ENCODE results near the gene G3BP1.
"Not testable (repeated sequence)": the region's sequence is repeated elsewhere in the genome, so short reads cannot be mapped to it uniquely, and the experiment has no call there.

The G3BP1 gene

DNA sequence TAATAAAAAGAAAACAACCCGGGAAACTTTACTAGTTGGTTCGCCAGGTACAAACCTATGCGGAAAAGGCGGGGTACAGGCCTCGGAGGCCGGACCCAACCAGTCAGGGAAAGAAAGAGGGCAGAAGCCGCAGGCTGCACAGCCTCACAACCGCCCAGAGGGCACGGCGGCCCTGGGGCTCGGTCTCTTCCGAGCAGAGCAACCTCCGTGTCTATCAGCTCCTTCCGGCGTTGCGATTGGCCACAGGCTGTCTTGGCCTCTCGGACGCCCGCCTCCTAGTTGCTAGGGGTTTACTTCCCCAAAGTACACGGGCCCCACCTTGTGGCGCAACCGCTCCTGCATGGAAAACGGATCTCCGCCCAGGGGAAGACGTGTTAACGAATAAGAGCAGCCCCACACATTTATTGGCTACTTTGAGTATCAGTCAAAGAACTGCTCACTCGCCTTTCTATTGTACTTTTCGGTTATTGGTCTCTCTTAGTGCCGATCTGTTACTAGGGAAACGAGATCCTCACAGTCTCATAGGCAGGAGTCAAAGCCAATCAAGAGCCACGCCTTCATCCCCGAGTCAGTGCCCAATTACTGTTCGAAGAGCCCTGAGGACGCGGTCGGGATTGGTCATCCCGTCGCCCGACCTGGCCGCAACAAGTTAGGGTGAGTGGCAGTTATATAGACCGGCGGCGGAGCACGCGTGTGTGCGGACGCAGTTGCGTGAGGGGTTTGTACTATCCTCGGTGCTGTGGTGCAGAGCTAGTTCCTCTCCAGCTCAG, at the start of gene G3BP1:
TSS of gene G3BP1 (plus strand) at position 696 of the 770 bp plus-strand sequence. CDS start 14,667 bp downstream, outside the sequence.
- DNase-seq (ENCODE audit: low read depth, low spot score), result peak; percentile 100

DNA sequence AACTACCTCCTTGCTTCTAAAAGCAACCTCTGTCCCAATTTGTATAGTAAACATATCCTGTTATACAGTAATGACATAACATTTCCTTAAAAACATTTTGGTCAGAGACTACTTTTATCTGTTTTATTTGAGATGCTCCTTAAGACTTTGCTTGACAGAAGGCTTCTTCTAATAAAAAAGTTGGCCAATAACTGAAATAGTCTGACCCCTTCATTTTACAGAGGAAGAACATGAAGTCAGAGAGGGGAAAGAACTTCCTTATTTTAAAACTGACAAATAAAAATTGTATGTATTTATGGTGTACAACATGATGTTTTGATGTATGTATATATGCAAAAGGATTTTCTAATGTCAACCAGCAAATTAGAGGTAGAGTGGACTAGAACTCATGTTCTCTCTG, 49.2 kb upstream of the G3BP1 start:
- no peak for DNase-seq (ENCODE audit: low read depth, low spot score)

- no peak for DNase-seq (ENCODE audit: low read depth, low spot score)
Observed at GRCh38 chr5:151724360-151724759, 47.4 kb upstream of the G3BP1 start.

- DNase-seq (ENCODE audit: low read depth, low spot score), result not testable (repeated sequence)
Observed at GRCh38 chr5:151729597-151729996, 42.2 kb upstream of the G3BP1 start.

- no peak for DNase-seq (ENCODE audit: low read depth, low spot score)
Observed at GRCh38 chr5:151730381-151730780, 41.4 kb upstream of the G3BP1 start.

- no peak for DNase-seq (ENCODE audit: low read depth, low spot score)
Observed at GRCh38 chr5:151733358-151734063, 38.2 kb upstream of the G3BP1 start.

- DNase-seq (ENCODE audit: low read depth, low spot score), result no peak
Observed at GRCh38 chr5:151734064-151734408, 37.7 kb upstream of the G3BP1 start.

DNA sequence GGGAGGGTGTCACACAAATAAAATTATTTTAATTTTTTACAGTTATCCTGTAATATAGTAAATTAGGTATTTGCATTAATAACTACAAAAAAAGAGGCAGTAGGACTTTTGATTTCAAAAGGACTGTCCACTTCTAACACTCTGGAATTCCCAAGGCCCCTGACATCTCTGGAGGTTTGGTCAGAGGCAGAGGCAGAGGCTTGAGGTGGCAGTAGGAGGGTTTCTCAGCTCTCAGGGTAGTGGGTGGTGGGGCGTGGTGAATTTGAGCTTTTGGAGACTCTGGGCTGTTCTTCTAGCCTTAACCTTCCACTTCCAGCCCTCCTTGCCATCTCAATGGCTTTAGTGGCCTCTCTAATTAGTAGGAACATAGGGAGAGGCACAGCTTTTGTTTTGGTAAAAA, 36.1 kb upstream of the G3BP1 start:
- DNase-seq (ENCODE audit: low read depth, low spot score), result no peak

GRCh38 chr5:151737431-151737830, 34.3 kb upstream of the G3BP1 start:
- no peak for DNase-seq (ENCODE audit: low read depth, low spot score)

DNA sequence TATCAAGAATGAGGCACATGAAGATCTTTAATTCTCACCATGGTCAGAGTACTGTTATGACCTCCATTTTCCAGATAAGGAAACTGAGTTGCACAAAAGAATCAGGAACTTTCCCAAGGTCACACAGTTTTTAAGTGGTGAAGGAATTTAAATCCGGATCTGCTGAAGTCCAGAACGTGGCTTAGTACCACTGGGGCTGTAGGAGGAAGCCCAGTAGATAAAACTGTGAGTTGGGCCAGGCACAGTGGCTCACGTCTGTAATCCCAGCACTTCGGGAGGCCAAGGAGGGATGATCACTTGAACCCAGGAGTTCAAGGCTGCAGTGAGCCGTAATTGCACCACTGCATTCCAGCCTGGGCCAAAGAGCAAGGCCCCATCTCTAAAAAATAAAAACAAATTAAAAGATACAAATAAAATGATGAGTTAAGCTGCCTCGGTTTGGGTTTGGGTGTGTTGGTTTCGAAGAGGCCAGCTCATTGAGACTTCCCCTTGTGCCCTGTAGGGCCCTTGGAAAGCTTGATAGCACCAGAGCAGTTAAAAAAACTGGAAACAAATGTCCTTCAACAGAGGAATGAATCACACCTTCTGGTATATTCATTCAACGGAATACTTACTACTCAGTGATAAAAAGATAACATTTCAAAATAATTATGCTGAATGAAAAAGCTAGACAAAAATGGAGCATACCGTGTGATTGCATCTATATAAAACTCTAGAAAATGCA, 33.5 kb upstream of the G3BP1 start:
- DNase-seq (ENCODE audit: low read depth, low spot score), result no peak

DNA sequence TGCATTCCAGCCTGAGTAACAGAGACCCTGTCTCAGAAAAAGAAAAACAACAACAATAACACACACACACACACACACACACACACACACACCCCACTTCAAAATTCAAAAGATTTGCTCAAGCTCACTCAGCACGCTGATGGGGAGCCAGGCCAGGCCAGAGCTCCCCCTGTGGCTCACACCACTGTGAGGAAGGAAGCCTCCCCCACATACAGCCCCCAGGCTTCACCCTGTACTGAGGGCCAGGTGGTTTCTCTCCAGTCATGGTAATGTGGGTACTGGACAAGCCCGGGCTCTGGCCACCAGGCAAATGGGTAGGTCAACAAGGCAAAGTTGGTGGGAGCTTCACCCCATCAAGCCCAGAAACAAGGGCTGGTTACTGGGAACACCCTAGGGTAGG, 32.4 kb upstream of the G3BP1 start:
- DNase-seq (ENCODE audit: low read depth, low spot score), result no peak

GRCh38 chr5:151739939-151740335, 31.8 kb upstream of the G3BP1 start:
- no peak for DNase-seq (ENCODE audit: low read depth, low spot score)

DNA sequence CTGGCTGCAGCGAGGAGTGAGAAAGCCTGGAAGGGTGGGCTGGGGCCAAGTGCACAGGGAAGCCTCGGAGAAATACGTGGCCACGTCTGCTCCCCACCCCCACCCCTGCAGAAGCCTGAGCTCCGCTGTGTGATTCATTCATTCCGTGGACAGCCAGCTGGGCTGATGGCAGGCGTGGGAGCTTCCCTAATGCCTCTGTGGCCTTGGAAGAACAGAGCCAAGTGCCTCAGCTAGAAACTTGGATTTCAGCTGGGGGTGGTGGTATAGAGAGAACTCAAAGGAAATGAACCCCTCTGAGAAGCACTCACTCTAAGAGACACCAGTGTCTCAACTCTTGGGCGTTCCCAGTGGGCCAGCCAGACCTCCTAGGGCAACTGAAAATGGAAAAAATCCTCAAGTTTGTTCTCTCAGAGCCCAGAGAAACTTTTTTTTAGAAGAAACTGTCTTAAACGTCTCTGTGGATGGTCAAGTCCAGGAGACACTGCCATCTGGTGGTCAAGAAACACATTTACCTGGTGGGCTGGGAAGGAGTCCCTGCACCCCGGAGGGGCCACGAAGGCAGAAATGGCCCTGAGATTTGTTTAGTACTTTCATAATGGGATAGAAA, 31.3 kb upstream of the G3BP1 start:
- DNase-seq (ENCODE audit: low read depth, low spot score), result peak; percentile 93

- peak; percentile 59 for DNase-seq (ENCODE audit: low read depth, low spot score)
Observed at GRCh38 chr5:151740958-151741373, 30.8 kb upstream of the G3BP1 start.

- DNase-seq (ENCODE audit: low read depth, low spot score), result peak; percentile 53
Observed at GRCh38 chr5:151741678-151742423, 29.9 kb upstream of the G3BP1 start.

DNA sequence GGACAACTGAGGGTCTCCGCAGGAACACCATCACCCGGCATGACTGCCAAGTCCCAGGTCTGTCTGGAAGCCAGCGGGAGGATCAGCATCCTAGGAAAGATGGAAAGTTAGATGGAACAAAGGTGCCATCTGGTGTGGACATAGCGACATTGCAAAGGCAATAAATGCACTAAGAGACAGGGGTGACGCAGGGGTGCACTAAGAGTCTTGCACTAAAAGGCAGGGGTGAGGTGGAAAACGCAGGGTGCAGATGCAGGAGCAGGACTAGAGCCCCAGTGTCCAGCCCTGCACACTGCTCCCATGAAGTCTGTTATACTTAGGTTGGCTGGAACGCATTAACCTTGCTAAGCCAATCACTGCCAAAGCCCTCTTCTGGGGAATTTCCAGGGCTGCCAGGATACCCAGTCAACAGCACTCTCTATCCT, 28.9 kb upstream of the G3BP1 start:
- peak; percentile 82 for DNase-seq (ENCODE audit: low read depth, low spot score)

- DNase-seq (ENCODE audit: low read depth, low spot score), result no peak
Observed at GRCh38 chr5:151743530-151743929, 28.2 kb upstream of the G3BP1 start.

DNA sequence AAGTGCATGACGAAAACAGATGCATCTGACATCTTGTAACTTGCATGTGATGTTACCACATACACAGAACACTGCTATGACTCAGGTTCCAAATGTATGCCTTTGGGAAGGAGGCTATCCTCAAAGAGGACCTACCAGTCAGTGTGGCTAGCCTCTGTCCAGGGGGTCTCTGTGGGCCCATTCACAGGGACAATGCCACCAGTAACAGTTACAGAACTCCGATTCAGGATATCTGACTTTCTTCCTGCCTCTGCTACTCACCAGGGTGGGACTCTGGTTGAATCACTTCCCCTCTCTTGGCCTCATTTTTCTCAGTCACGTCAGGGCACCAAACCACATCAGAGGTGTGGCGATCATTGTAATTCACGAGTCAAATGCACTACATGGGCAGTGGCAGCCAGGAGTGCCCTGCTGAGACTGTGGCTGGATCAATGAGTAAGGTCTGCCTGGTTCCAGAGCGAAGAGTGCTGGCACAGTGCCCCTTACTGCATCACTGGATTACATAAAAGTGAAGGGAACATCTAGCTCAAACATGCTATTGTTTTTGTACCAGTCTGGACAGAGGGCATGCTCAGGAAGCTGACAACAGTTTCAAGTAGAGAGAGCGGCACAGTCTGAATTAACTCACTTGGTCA, 26.6 kb upstream of the G3BP1 start:
- peak; percentile 95 for DNase-seq (ENCODE audit: low read depth, low spot score)

GRCh38 chr5:151750121-151750520, 21.6 kb upstream of the G3BP1 start:
- no peak for DNase-seq (ENCODE audit: low read depth, low spot score)

DNA sequence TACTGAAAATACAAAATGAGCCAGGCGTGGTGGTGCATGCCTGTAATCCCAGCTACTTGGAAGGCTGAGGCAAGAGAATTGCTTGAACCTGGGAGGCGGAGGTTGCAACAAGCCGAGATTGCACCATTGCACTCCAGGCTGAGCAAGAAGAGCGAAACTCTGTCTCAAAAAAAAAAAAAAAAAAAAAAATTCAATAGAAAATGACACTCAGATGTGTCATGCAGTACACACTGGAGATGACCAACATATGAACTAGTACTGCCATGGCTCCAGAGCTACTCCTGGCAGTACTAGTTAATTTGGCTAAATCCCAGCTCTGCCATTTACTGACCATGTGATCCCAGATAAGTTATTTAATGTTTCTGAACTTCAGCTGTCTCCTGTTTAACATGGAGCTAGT, 20.7 kb upstream of the G3BP1 start:
- no peak for DNase-seq (ENCODE audit: low read depth, low spot score)

DNA sequence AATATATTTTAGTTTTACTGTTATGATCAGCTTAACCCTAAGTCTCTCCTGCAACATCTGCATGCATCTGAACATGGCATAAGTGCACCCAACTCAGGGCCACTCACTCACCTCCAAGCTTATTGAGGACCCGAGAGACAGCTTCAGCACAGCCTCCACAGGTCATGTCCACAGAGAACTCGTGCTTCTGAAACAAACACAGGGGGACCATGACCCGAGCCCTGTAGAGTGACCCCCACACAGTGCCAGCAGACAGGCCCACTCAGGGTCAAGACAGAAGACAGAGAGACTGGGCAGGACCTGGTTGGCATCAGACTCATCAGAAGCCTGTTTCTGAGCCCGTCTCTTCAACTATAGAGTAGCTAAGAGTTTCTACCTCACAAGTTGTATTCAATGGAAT, 20.2 kb upstream of the G3BP1 start:
- no peak for DNase-seq (ENCODE audit: low read depth, low spot score)
